ENCODE measurements around the gene CYTL1. TPM values are rescaled to one million over a fixed set of nuclear protein-coding genes. Genes with fewer than 3 reads are reported as not detected.

CYTL1 gene
- total RNA-seq, 1 donor from 2014 or later = 9.2 TPM

DNA sequence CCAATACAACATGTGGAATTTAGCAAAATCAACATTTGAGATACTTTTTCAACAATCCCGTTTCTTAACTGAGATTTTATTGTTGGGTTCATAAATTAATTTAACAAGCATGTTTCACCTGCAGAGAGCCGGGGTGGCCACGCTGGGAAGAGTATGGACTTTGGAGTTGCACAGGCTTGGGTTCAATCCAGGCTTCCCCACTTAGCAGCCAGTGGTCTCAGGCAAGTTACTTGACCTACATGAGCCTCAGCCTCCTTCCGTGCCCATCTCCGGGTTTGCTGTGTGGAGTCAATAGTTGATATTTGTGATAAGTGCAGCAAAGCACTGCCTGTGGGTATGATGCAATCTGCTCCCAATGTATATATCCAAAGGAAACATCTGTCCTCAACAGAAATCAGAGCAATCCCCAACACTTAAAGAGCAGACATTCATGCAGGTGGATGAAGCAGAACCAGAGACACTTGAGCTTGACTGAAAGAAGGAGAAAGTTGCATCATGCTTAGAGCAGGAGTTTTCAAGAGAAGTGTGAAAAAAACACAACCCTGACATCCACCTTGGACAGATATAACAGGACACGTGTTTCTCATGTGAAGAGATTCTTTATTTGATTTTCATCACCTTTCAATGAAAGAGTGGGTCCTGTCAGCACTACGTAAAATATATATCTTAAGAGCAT is 5.1 kb downstream of the CYTL1 start:
- H3K79me2 ChIP-seq (ENCODE audit: insufficient read depth, low read length) = no peaks in the 10 kb centered on the region
- H3K27me3 ChIP-seq (ENCODE audit: insufficient read depth, low read length) = peaks cover 7% of the 10 kb centered on the region
- H3K4me1 ChIP-seq (ENCODE audit: insufficient read depth, low read length) = peaks cover 2% of the 10 kb centered on the region
- H3K27me3 Mint-ChIP-seq (ENCODE audit: low read depth, unreplicated experiment) = peaks cover 31% of the 10 kb centered on the region
- H3K36me3 ChIP-seq (ENCODE audit: insufficient read depth, low read length) = no peaks in the 10 kb centered on the region
- FAIRE-seq (no peak), DNase-seq (ENCODE audit: low read depth) (no peak)
- H3K36me3 Mint-ChIP-seq (ENCODE audit: low read depth, unreplicated experiment) = no peaks in the 10 kb centered on the region
- H3K9me3 Mint-ChIP-seq (ENCODE audit: unreplicated experiment) = peaks cover 5% of the 10 kb centered on the region
- H3K9me3 ChIP-seq (ENCODE audit: insufficient read depth, low read depth, low read length) = no peaks in the 10 kb centered on the region
- TF ChIP-seq, protein P1, sequence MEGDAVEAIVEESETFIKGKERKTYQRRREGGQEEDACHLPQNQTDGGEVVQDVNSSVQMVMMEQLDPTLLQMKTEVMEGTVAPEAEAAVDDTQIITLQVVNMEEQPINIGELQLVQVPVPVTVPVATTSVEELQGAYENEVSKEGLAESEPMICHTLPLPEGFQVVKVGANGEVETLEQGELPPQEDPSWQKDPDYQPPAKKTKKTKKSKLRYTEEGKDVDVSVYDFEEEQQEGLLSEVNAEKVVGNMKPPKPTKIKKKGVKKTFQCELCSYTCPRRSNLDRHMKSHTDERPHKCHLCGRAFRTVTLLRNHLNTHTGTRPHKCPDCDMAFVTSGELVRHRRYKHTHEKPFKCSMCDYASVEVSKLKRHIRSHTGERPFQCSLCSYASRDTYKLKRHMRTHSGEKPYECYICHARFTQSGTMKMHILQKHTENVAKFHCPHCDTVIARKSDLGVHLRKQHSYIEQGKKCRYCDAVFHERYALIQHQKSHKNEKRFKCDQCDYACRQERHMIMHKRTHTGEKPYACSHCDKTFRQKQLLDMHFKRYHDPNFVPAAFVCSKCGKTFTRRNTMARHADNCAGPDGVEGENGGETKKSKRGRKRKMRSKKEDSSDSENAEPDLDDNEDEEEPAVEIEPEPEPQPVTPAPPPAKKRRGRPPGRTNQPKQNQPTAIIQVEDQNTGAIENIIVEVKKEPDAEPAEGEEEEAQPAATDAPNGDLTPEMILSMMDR (IDR thresholded peaks at IDR 0.05; ENCODE audit: insufficient read depth, low read depth, low read length) = no peak
- TF ChIP-seq EZH2 (IDR thresholded peaks at IDR 0.05; ENCODE audit: insufficient read depth, low read length) = no peak
- H3K27ac Mint-ChIP-seq (ENCODE audit: unreplicated experiment) = peak overlapping the region; percentile 4
- no peak overlapping the region for H3K4me2 ChIP-seq (ENCODE audit: low read length)
- no peak overlapping the region for H3K4me3 ChIP-seq (ENCODE audit: insufficient read depth, low read depth, low read length)
- no peak overlapping the region for H3K27ac ChIP-seq (ENCODE audit: low read depth, low read length)
- H3K9ac ChIP-seq (ENCODE audit: low read length) = no peak overlapping the region
- H2AFZ ChIP-seq (ENCODE audit: low read depth, low read length) = no peak overlapping the region
- peaks cover 5% of the 10 kb centered on the region for H3K4me1 Mint-ChIP-seq (ENCODE audit: low read depth, unreplicated experiment)
- no peak overlapping the region for H3K4me3 Mint-ChIP-seq (ENCODE audit: unreplicated experiment)
- no peaks in the 10 kb centered on the region for H4K20me1 ChIP-seq (ENCODE audit: insufficient read depth, low read length)

DNA sequence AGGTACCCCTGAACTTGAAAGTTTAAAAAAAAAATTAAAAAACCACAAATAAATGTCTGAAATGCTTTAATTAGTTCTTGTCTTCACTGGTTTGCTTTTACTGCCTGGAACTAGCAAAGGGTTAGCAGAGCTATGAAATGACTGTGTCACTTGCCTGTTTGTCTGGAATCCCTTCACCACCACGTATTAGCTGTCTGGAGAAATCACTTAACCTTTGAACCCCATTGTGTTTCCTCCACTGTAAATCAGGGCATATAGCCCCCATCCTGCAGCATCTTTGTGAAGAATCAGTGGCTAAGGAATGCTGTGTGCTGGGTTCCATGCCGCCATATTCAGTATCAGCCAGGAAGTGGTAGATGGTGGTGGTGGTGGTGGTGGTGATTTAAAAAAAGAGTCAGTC is 6.3 kb downstream of the CYTL1 start:
- no peak overlapping the region for H3K27ac ChIP-seq (ENCODE audit: low read depth, low read length)
- H3K79me2 ChIP-seq (ENCODE audit: insufficient read depth, low read length) = no peaks in the 10 kb centered on the region
- H3K4me3 Mint-ChIP-seq (ENCODE audit: unreplicated experiment) = no peak overlapping the region
- no peak overlapping the region for H3K4me2 ChIP-seq (ENCODE audit: low read length)
- no peak for DNase-seq (ENCODE audit: low read depth)
- peaks cover 4% of the 10 kb centered on the region for H3K4me1 Mint-ChIP-seq (ENCODE audit: low read depth, unreplicated experiment)
- no peaks in the 10 kb centered on the region for H3K36me3 ChIP-seq (ENCODE audit: insufficient read depth, low read length)
- H2AFZ ChIP-seq (ENCODE audit: low read depth, low read length) = no peak overlapping the region
- H4K20me1 ChIP-seq (ENCODE audit: insufficient read depth, low read length) = no peaks in the 10 kb centered on the region
- no peaks in the 10 kb centered on the region for H3K9me3 ChIP-seq (ENCODE audit: insufficient read depth, low read depth, low read length)
- peaks cover 31% of the 10 kb centered on the region for H3K27me3 Mint-ChIP-seq (ENCODE audit: low read depth, unreplicated experiment)
- TF ChIP-seq, protein P1 (IDR thresholded peaks at IDR 0.05; ENCODE audit: insufficient read depth, low read depth, low read length) = no peak
- no peak for TF ChIP-seq EZH2 (IDR thresholded peaks at IDR 0.05; ENCODE audit: insufficient read depth, low read length)
- H3K27ac Mint-ChIP-seq (ENCODE audit: unreplicated experiment) = no peak overlapping the region
- peaks cover 7% of the 10 kb centered on the region for H3K27me3 ChIP-seq (ENCODE audit: insufficient read depth, low read length)
- no peaks in the 10 kb centered on the region for H3K4me1 ChIP-seq (ENCODE audit: insufficient read depth, low read length)
- H3K4me3 ChIP-seq (ENCODE audit: insufficient read depth, low read depth, low read length) = no peak overlapping the region
- no peaks in the 10 kb centered on the region for H3K36me3 Mint-ChIP-seq (ENCODE audit: low read depth, unreplicated experiment)
- peaks cover 5% of the 10 kb centered on the region for H3K9me3 Mint-ChIP-seq (ENCODE audit: unreplicated experiment)
- H3K9ac ChIP-seq (ENCODE audit: low read length) = no peak overlapping the region
- FAIRE-seq = no peak

DNA sequence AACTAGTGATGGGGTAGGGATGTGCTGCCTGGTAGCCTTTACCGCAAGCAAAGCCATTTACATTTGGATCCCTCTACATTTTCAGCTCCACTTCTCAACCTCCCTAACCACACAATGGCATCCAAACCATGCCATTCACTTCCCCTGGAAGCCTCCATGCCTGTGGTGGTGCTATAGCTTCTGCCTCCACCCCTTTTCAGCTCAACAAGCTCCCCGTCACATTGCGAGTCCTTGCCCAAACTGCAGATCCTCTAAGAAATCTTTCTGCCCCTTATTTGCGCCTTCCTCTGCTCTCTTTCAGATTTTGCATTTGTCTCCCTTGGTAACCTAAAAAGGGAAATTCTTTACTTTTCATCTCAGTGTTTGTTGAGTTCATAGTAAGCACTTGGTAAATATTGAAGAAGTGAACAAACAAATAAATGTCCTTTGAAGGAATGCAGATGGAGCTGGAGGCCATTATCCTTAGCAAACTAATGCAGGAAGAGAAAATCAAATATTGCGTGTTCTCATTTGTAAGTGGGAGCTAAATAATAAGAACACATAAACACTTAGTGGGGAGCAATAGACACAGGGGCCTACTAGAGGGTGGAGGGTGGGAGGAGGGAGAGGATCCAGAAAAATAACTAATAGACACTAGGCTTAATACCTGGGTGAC is 6.9 kb downstream of the CYTL1 start:
- H3K27me3 Mint-ChIP-seq (ENCODE audit: low read depth, unreplicated experiment) = peaks cover 31% of the 10 kb centered on the region
- H3K9ac ChIP-seq (ENCODE audit: low read length) = no peak overlapping the region
- no peaks in the 10 kb centered on the region for H3K36me3 ChIP-seq (ENCODE audit: insufficient read depth, low read length)
- no peaks in the 10 kb centered on the region for H4K20me1 ChIP-seq (ENCODE audit: insufficient read depth, low read length)
- H3K4me2 ChIP-seq (ENCODE audit: low read length) = no peak overlapping the region
- H3K4me1 Mint-ChIP-seq (ENCODE audit: low read depth, unreplicated experiment) = peaks cover 4% of the 10 kb centered on the region
- no peaks in the 10 kb centered on the region for H3K4me1 ChIP-seq (ENCODE audit: insufficient read depth, low read length)
- no peak for DNase-seq (ENCODE audit: low read depth)
- no peak overlapping the region for H3K27ac ChIP-seq (ENCODE audit: low read depth, low read length)
- H3K9me3 Mint-ChIP-seq (ENCODE audit: unreplicated experiment) = peaks cover 5% of the 10 kb centered on the region
- H3K4me3 ChIP-seq (ENCODE audit: insufficient read depth, low read depth, low read length) = no peak overlapping the region
- H3K27ac Mint-ChIP-seq (ENCODE audit: unreplicated experiment) = no peak overlapping the region
- H3K9me3 ChIP-seq (ENCODE audit: insufficient read depth, low read depth, low read length) = no peaks in the 10 kb centered on the region
- no peak overlapping the region for H2AFZ ChIP-seq (ENCODE audit: low read depth, low read length)
- H3K36me3 Mint-ChIP-seq (ENCODE audit: low read depth, unreplicated experiment) = no peaks in the 10 kb centered on the region
- peaks cover 7% of the 10 kb centered on the region for H3K27me3 ChIP-seq (ENCODE audit: insufficient read depth, low read length)
- no peak overlapping the region for H3K4me3 Mint-ChIP-seq (ENCODE audit: unreplicated experiment)
- no peaks in the 10 kb centered on the region for H3K79me2 ChIP-seq (ENCODE audit: insufficient read depth, low read length)
- TF ChIP-seq EZH2 (IDR thresholded peaks at IDR 0.05; ENCODE audit: insufficient read depth, low read length) = no peak
- no peak for FAIRE-seq

Data from astrocyte (in vitro differentiated cells and primary cell).